IMR-90 (cell line): ENCODE results near the gene IFT43. TPM values are rescaled to one million over a fixed set of nuclear protein-coding genes. Genes with fewer than 3 reads are reported as not detected.

Experiments
- ATAC-seq: fragments of 200-7000 bp; cut with Tn5 transposase; 2 replicates; pipeline ENCODE4 v1.9.1; 2020; ENCODE audit warnings: low read depth, mild to moderate bottlenecking, moderate library complexity
- BruUV-seq: library from RNA; stranded (reverse); fragments of 400-500 nt; replicated peaks from 2 replicates; lab custom pipeline; 2021; lab: Mats Ljungman, UMichigan
- CTCF ChIA-PET: fragments of 300-600 bp; formaldehyde crosslinking; extraction: SDS; loops from one replicate; lab custom pipeline; 2021; ENCODE audit warnings: antibody characterized with exemption; lab: Yijun Ruan, JAX
- POLR2A ChIA-PET: fragments of 300-600 bp; sonication (Branson Sonifier 250); formaldehyde crosslinking; loops from one replicate; lab custom pipeline; 2022; ENCODE audit warnings: antibody characterized with exemption; ENCODE audit not compliant: unreplicated experiment; lab: Charles Lee
- DNase-seq: peaks from one replicate; pipeline ENCODE4 v3.0.0; 2013
- H2AFZ ChIP-seq: replicated peaks from 2 replicates; pipeline ENCODE3; 2013; ENCODE audit warnings: low read length, mild to moderate bottlenecking; ENCODE audit not compliant: poor library complexity
- H2AK5ac ChIP-seq: 2 replicates; pipeline ENCODE4 v1.6.1; 2013; ENCODE audit warnings: low read depth, low read length, inconsistent platforms
- H2AK9ac ChIP-seq: replicated peaks from 2 replicates; pipeline ENCODE3; 2013; ENCODE audit warnings: mild to moderate bottlenecking, low read depth, low read length, moderate library complexity; ENCODE audit not compliant: poor library complexity
- H2BK120ac ChIP-seq: 2 replicates; pipeline ENCODE4 v1.6.1; 2013; ENCODE audit warnings: low read depth, low read length, inconsistent platforms
- H2BK15ac ChIP-seq: 3 replicates; pipeline ENCODE4 v1.6.1; 2013; ENCODE audit warnings: low read depth, low read length, inconsistent platforms
- H2BK20ac ChIP-seq: 2 replicates; pipeline ENCODE4 v1.6.1; 2013; ENCODE audit warnings: low read depth, mild to moderate bottlenecking, inconsistent platforms, low read length, moderate library complexity
- H2BK5ac ChIP-seq: 2 replicates; pipeline ENCODE4 v1.6.1; 2013; ENCODE audit warnings: mild to moderate bottlenecking, low read depth, low read length, inconsistent platforms; ENCODE audit not compliant: poor library complexity, severe bottlenecking
- H3K14ac ChIP-seq: replicated peaks from 2 replicates; pipeline ENCODE4 v1.6.1; 2013; ENCODE audit warnings: low read depth, low read length, inconsistent platforms
- H3K18ac ChIP-seq: 2 replicates; pipeline ENCODE4 v1.6.1; 2013; ENCODE audit warnings: low read depth, low read length, control low read depth
- H3K23ac ChIP-seq: 2 replicates; pipeline ENCODE4 v1.6.1; 2013; ENCODE audit warnings: low read depth, low read length, inconsistent platforms
- H3K27ac ChIP-seq: 2 replicates; pipeline ENCODE4 v1.5.1; 2013; ENCODE audit warnings: mild to moderate bottlenecking, control low read depth, low read length; ENCODE audit not compliant: insufficient read depth
- H3K27me3 ChIP-seq: 2 replicates; pipeline ENCODE4 v1.6.1; 2013; ENCODE audit warnings: low read length; ENCODE audit not compliant: control insufficient read depth, insufficient read depth
- H3K36me3 ChIP-seq: 2 replicates; pipeline ENCODE4 v1.6.1; 2013; ENCODE audit warnings: low read length, mixed read lengths; ENCODE audit not compliant: control insufficient read depth, insufficient read depth
- H3K4ac ChIP-seq: 2 replicates; pipeline ENCODE4 v1.6.1; 2013; ENCODE audit warnings: low read depth, low read length, inconsistent platforms
- H3K4me1 ChIP-seq: 2 replicates; pipeline ENCODE4 v1.6.1; 2013; ENCODE audit warnings: low read length, mixed read lengths; ENCODE audit not compliant: control insufficient read depth, insufficient read depth
- H3K4me2 ChIP-seq: 2 replicates; pipeline ENCODE4 v1.6.1; 2013; ENCODE audit warnings: low read depth, mild to moderate bottlenecking, control low read depth, low read length, moderate library complexity
- H3K4me3 ChIP-seq: 2 replicates; pipeline ENCODE4 v1.5.1; 2013; ENCODE audit warnings: low read depth, mild to moderate bottlenecking, control low read depth, low read length, moderate library complexity; ENCODE audit not compliant: insufficient read depth
- H3K56ac ChIP-seq: 2 replicates; pipeline ENCODE4 v1.6.1; 2013; ENCODE audit warnings: low read length, inconsistent platforms; ENCODE audit not compliant: insufficient read depth; ENCODE audit errors: extremely low read depth
- H3K79me1 ChIP-seq, 2 experiments: 2 replicates each; pipeline ENCODE4 v1.6.1; 2013; ENCODE audit warnings: low read length in 2 of 2, inconsistent platforms in 1 of 2, low read depth in 1 of 2
- H3K9ac ChIP-seq: 2 replicates; pipeline ENCODE4 v1.6.1; 2013; ENCODE audit warnings: low read depth, low read length, control low read depth
- H3K9me1 ChIP-seq: 2 replicates; pipeline ENCODE4 v1.6.1; 2013; ENCODE audit warnings: low read length, inconsistent platforms; ENCODE audit not compliant: insufficient read depth
- H3K9me3 ChIP-seq: 2 replicates; pipeline ENCODE4 v1.6.1; 2013; ENCODE audit warnings: low read length; ENCODE audit not compliant: control insufficient read depth, insufficient read depth
- H4K20me1 ChIP-seq: 2 replicates; pipeline ENCODE4 v1.6.1; 2013; ENCODE audit warnings: low read length, inconsistent platforms; ENCODE audit not compliant: insufficient read depth
- H4K5ac ChIP-seq: 2 replicates; pipeline ENCODE4 v1.6.1; 2013; ENCODE audit warnings: mild to moderate bottlenecking, low read depth, low read length, control low read depth
- H4K8ac ChIP-seq, 2 experiments: 2 replicates each; pipeline ENCODE4 v1.6.1; 2013; ENCODE audit warnings: low read depth in 2 of 2, low read length in 2 of 2, control low read depth in 1 of 2, inconsistent platforms in 1 of 2
- H4K91ac ChIP-seq: 2 replicates; pipeline ENCODE4 v1.6.1; 2013; ENCODE audit warnings: low read depth, low read length, inconsistent platforms; ENCODE audit not compliant: insufficient read depth
- BHLHE40 ChIP-seq: fragments of 150-350 bp; IDR thresholded peaks from 2 replicates; pipeline ENCODE4 v1.6.1; 2016; ENCODE audit warnings: mild to moderate bottlenecking, low read depth, low read length
- CEBPB ChIP-seq: IDR thresholded peaks from 2 replicates; pipeline ENCODE4 v1.6.1; 2012; ENCODE audit warnings: low read depth, low read length, improper control_type of control experiment
- CHD1 ChIP-seq: IDR thresholded peaks from 2 replicates; pipeline ENCODE4 v1.6.1; 2012; ENCODE audit warnings: low read depth, low read length, improper control_type of control experiment
- FOS ChIP-seq: fragments of 150-350 bp; IDR thresholded peaks from 2 replicates; pipeline ENCODE4 v1.6.1; 2016; ENCODE audit warnings: low read depth, low read length
- MAFK ChIP-seq: IDR thresholded peaks from 2 replicates; pipeline ENCODE4 v1.6.1; 2012; ENCODE audit warnings: low read depth, low read length, improper control_type of control experiment
- MAZ ChIP-seq: IDR thresholded peaks from 2 replicates; pipeline ENCODE4 v1.6.1; 2012; ENCODE audit warnings: low read depth, mild to moderate bottlenecking, low read length, improper control_type of control experiment, moderate library complexity, borderline replicate concordance
- MXI1 ChIP-seq: IDR thresholded peaks from 2 replicates; pipeline ENCODE4 v1.6.1; 2012; ENCODE audit warnings: low read depth, mild to moderate bottlenecking, low read length, moderate library complexity, borderline replicate concordance
- NFE2L2 ChIP-seq: fragments of 150-350 bp; IDR thresholded peaks from 2 replicates; pipeline ENCODE4 v1.6.1; 2016; ENCODE audit warnings: low read depth, mild to moderate bottlenecking, low read length
- POLR2A ChIP-seq: IDR thresholded peaks from 2 replicates; pipeline ENCODE4 v1.6.1; 2012; ENCODE audit warnings: mild to moderate bottlenecking, low read depth, low read length
- RAD21 ChIP-seq: IDR thresholded peaks from 2 replicates; pipeline ENCODE4 v1.6.1; 2012; ENCODE audit warnings: low read length, improper control_type of control experiment
- RCOR1 ChIP-seq: IDR thresholded peaks from 2 replicates; pipeline ENCODE4 v1.6.1; 2012; ENCODE audit warnings: mild to moderate bottlenecking, low read length, improper control_type of control experiment; ENCODE audit not compliant: insufficient replicate concordance
- RFX5 ChIP-seq: IDR thresholded peaks from 2 replicates; pipeline ENCODE4 v1.8.0; 2012; ENCODE audit warnings: low read depth, mild to moderate bottlenecking, low read length, moderate library complexity
- SMC3 ChIP-seq: fragments of 150-350 bp; IDR thresholded peaks from 2 replicates; pipeline ENCODE4 v1.6.1; 2016; ENCODE audit warnings: low read depth, mild to moderate bottlenecking, antibody characterized with exemption, low read length, moderate library complexity
- WGBS, 2 experiments: methylation state at CpG; one replicate each; pipeline versions ENCODE4 v1.1.5 to v1.1.7; 2013; ENCODE audit warnings: missing lambda C conversion rate in 2 of 2; ENCODE audit not compliant: insufficient read length in 1 of 2; ENCODE audit errors: extremely low coverage in 2 of 2; 5-methylcytosine and 5-hydroxymethylcytosine counted together
- dilution Hi-C: fragments of 300-500 bp; cut with HindIII; formaldehyde crosslinking; loops from one replicate; pipeline ENCODE4 v1.14.3; 2018; ENCODE audit warnings: low sequenced_read_pairs; ENCODE audit not compliant: unreplicated experiment
- in situ Hi-C: fragments of 300-500 bp; cut with MboI; formaldehyde crosslinking; loops from 3 replicates; pipeline ENCODE4 v1.14.3; 2019; ENCODE audit warnings: low sequenced_read_pairs, inconsistent platforms, mixed read lengths
- intact Hi-C: fragments of 100-400 bp; cut with micrococcal nuclease; formaldehyde crosslinking; loops from 2 replicates; pipeline ENCODE4 v1.10.0; 2022
- polyA plus RNA-seq, 3 experiments: library from polyadenylated mRNA; depleted of rRNA; stranded (reverse); fragments of >200 nt; gene quantifications; 2 replicates each; pipeline ENCODE4 v1.2.3, GENCODE V29; 2012; ENCODE audit warnings: low replicate concordance in 1 of 3
- total RNA-seq: library from RNA; depleted of rRNA; stranded (reverse); fragments of >200 nt; gene quantifications from 2 replicates; pipeline ENCODE4 v1.2.3, GENCODE V29; 2012
- TF ChIP-seq, protein P1 (sequence below): fragments of 150-350 bp; IDR thresholded peaks from 2 replicates; pipeline ENCODE4 v1.6.1; 2017; ENCODE audit warnings: mild to moderate bottlenecking, antibody characterized with exemption, low read length, low read depth
- TF ChIP-seq, protein P2 (sequence below): conservative IDR thresholded peaks from 2 replicates; pipeline ENCODE4 v1.5.1; 2012; ENCODE audit warnings: mild to moderate bottlenecking, low read depth, low read length, improper control_type of control experiment
- TF ChIP-seq, protein P3 (sequence below): fragments of 150-350 bp; IDR thresholded peaks from 2 replicates; pipeline ENCODE4 v1.6.1; 2016; ENCODE audit warnings: low read depth, mild to moderate bottlenecking, low read length, moderate library complexity, borderline replicate concordance

The IFT43 gene
- total and polyA plus RNA-seq, 2 of the 4 experiments (the other 2 are of a cell fraction), result 41.4 to 43.2 TPM

DNA sequence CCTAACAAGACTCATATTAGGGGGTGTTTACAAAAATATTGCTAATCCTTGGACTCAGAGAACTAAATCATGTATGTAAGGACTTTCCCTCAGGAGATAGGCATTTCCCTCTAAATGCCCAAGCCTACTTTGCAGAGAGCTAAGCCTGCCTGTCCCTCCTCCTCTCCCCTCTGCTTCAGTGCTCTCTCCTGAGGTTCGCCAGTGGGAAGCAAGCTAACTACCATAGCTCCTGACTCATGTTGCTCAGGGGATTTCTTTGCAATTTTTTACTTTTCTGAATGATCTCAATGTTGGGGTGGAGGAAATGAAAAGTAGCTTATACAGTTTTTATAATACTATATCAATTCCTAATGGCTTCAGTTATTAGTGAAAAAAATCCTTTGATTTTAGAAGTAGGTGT lies 29.6 kb downstream of the IFT43 start:
- BruUV-seq, result no TSS peak
- H3K23ac ChIP-seq, result no peak overlapping the region
- WGBS, 2 experiments, result no CpG with 5 or more reads among the region's 1 CpG
- no peak overlapping the region; the same call in 1 of the 2 replicates for H3K18ac ChIP-seq
- DNase-seq (no peak), ATAC-seq (no peak)
- peaks cover 10% of the 10 kb centered on the region for H3K36me3 ChIP-seq
- H2AK5ac ChIP-seq, result no peak overlapping the region; the same call in 1 of the 2 replicates
- H3K56ac ChIP-seq, result no peak overlapping the region
- in situ Hi-C loops, result no loop called here
- H3K79me1 ChIP-seq, result peaks cover 7 to 15% of the 10 kb centered on the region in 2 experiments; a peak in 2 of 4 replicates
- no peak overlapping the region for H3K27ac ChIP-seq
- H3K4me1 ChIP-seq, result peaks cover 16% of the 10 kb centered on the region
- no peak overlapping the region for H3K4ac ChIP-seq
- H2BK120ac ChIP-seq, result no peak overlapping the region
- intact Hi-C loops, result no loop called here
- H4K91ac ChIP-seq, result no peak overlapping the region
- TF ChIP-seq, protein P1, sequence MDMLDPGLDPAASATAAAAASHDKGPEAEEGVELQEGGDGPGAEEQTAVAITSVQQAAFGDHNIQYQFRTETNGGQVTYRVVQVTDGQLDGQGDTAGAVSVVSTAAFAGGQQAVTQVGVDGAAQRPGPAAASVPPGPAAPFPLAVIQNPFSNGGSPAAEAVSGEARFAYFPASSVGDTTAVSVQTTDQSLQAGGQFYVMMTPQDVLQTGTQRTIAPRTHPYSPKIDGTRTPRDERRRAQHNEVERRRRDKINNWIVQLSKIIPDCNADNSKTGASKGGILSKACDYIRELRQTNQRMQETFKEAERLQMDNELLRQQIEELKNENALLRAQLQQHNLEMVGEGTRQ, result no peak
- TF ChIP-seq RCOR1 (no peak), MAFK (no peak), MAZ (no peak), NFE2L2 (no peak), RAD21 (no peak), RFX5 (no peak), MXI1 (no peak), FOS (no peak), POLR2A (no peak), CEBPB (no peak), BHLHE40 (no peak), SMC3 (no peak), CHD1 (no peak)
- TF ChIP-seq, protein P2, sequence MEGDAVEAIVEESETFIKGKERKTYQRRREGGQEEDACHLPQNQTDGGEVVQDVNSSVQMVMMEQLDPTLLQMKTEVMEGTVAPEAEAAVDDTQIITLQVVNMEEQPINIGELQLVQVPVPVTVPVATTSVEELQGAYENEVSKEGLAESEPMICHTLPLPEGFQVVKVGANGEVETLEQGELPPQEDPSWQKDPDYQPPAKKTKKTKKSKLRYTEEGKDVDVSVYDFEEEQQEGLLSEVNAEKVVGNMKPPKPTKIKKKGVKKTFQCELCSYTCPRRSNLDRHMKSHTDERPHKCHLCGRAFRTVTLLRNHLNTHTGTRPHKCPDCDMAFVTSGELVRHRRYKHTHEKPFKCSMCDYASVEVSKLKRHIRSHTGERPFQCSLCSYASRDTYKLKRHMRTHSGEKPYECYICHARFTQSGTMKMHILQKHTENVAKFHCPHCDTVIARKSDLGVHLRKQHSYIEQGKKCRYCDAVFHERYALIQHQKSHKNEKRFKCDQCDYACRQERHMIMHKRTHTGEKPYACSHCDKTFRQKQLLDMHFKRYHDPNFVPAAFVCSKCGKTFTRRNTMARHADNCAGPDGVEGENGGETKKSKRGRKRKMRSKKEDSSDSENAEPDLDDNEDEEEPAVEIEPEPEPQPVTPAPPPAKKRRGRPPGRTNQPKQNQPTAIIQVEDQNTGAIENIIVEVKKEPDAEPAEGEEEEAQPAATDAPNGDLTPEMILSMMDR, result no peak
- TF ChIP-seq, protein P3, sequence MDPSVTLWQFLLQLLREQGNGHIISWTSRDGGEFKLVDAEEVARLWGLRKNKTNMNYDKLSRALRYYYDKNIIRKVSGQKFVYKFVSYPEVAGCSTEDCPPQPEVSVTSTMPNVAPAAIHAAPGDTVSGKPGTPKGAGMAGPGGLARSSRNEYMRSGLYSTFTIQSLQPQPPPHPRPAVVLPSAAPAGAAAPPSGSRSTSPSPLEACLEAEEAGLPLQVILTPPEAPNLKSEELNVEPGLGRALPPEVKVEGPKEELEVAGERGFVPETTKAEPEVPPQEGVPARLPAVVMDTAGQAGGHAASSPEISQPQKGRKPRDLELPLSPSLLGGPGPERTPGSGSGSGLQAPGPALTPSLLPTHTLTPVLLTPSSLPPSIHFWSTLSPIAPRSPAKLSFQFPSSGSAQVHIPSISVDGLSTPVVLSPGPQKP, result no peak
- CTCF ChIA-PET, result no interaction called here
- POLR2A ChIA-PET, result no interaction called here
- H4K20me1 ChIP-seq, result no peaks in the 10 kb centered on the region
- H4K5ac ChIP-seq, result no peak overlapping the region
- H4K8ac ChIP-seq, result no peak overlapping the region
- H2AK9ac ChIP-seq, result no peak overlapping the region
- H2BK15ac ChIP-seq, result no peak overlapping the region
- dilution Hi-C loops, result no loop called here
- H3K4me2 ChIP-seq, result no peak overlapping the region
- H3K4me3 ChIP-seq, result no peak overlapping the region
- no peak overlapping the region for H2BK5ac ChIP-seq
- no peak overlapping the region for H3K9ac ChIP-seq
- no peak overlapping the region for H2AFZ ChIP-seq
- H3K27me3 ChIP-seq, result no peaks in the 10 kb centered on the region
- H3K14ac ChIP-seq, result no peak overlapping the region
- no peaks in the 10 kb centered on the region for H3K9me3 ChIP-seq
- H3K9me1 ChIP-seq, result peaks cover 9% of the 10 kb centered on the region; the same call in 1 of the 2 replicates
- no peak overlapping the region for H2BK20ac ChIP-seq
